Measurements from ENCODE around the gene PRDM16.

DNA sequence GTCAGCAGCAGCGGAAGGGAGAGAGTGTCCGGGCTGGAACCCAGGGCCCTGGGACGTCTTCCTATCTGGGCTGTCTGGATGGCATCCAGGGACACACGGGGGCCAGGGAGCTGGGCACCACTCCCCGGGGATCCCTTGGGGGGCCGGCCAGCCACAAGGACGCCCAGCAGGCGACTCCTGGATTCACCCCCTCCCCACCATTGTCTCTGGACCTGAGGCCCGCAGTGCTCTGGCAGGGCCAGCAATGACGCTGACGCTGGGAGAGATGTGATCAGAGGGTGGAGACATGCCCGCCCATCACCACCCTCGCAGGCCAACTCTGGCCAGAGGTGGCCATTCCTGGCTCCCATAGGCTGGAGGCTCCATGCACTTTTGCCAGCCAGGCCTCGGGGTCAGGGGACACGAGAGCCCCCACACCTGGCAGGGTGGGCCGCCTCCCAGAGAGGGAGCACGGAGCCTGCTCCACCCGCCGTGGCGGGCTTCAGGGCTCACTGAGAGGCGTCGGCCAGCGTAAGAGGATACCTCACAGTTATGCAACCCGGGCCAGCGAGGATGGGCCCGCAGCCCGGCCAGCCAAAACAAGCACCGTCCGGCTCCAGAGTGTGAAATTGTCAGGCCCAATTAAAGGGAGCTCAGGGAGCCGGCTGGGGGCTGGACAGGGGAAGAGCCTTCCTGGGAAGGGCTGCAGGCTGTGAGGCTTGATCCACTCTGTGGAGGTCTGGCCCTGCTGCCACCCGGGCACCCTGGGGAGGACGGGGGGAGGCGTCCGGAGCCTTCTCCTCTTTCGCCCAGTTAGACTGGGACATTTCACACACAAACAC is 37.4 kb upstream of the PRDM16 start:
- no peak for TF ChIP-seq CTCF (IDR thresholded peaks at IDR 0.05)
- no peak for TF ChIP-seq EZH2 (IDR thresholded peaks at IDR 0.05; ENCODE audit: borderline replicate concordance, insufficient read depth, low read depth, low read length, poor library complexity, severe bottlenecking)
